HEK293 (cell line): ENCODE data around the gene ASCL2.

Experiments
- ZNF138 ChIP-seq: fragments of 450-650 bp; formaldehyde crosslinking; IDR thresholded peaks from 2 replicates; pipeline ENCODE4 v1.5.1; 2016; ENCODE audit warnings: missing biosample characterization, missing genetic modification characterization, borderline replicate concordance
- ZNF24 ChIP-seq: fragments of 450-650 bp; formaldehyde crosslinking; IDR thresholded peaks from 2 replicates; pipeline ENCODE4 v1.5.1; 2016; ENCODE audit warnings: missing biosample characterization, missing genetic modification characterization
- ZNF768 ChIP-seq: fragments of 450-650 bp; formaldehyde crosslinking; IDR thresholded peaks from 2 replicates; pipeline ENCODE4 v1.5.1; 2018; ENCODE audit warnings: missing biosample characterization, mild to moderate bottlenecking, missing genetic modification characterization
- ZNF837 ChIP-seq: fragments of 450-650 bp; formaldehyde crosslinking; IDR thresholded peaks from 2 replicates; pipeline ENCODE4 v1.5.1; 2016; ENCODE audit warnings: missing biosample characterization, missing genetic modification characterization
- TF ChIP-seq, protein P1 (sequence below): fragments of 450-650 bp; formaldehyde crosslinking; IDR thresholded peaks from 2 replicates; pipeline ENCODE4 v1.5.1; 2016; ENCODE audit warnings: missing biosample characterization, missing genetic modification characterization

DNA sequence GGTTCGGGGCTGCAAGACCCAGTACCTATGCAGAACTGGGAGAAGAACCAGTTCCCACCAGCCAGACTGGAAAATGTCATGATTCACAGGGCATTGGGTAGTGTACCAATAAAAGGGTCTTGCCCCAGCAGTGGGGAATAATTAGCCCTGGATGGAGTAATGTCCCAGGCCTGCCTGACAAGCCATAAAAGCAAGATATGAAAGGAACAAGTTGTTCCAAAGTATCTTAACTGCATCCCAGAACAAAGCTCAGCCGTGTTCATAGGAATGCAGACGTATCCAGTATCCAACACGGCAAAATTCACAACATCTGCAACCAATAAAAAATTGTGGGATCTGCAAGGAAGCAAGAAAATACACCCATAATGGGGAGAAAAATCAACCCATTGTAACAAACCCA, 47.9 kb downstream of the ASCL2 start:
- TF ChIP-seq ZNF138 (no peak), ZNF768 (tag by site-specific recombination) (no peak), ZNF837 (no peak), ZNF24 (tag by site-specific recombination) (no peak)
- TF ChIP-seq, protein P1, sequence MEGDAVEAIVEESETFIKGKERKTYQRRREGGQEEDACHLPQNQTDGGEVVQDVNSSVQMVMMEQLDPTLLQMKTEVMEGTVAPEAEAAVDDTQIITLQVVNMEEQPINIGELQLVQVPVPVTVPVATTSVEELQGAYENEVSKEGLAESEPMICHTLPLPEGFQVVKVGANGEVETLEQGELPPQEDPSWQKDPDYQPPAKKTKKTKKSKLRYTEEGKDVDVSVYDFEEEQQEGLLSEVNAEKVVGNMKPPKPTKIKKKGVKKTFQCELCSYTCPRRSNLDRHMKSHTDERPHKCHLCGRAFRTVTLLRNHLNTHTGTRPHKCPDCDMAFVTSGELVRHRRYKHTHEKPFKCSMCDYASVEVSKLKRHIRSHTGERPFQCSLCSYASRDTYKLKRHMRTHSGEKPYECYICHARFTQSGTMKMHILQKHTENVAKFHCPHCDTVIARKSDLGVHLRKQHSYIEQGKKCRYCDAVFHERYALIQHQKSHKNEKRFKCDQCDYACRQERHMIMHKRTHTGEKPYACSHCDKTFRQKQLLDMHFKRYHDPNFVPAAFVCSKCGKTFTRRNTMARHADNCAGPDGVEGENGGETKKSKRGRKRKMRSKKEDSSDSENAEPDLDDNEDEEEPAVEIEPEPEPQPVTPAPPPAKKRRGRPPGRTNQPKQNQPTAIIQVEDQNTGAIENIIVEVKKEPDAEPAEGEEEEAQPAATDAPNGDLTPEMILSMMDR (tag by site-specific recombination), result no peak
